ENCODE data around the gene RNF187.
"Not testable (repeated sequence)": the region's sequence is repeated elsewhere in the genome, so short reads cannot be mapped to it uniquely, and the experiment has no call there.

Gene RNF187

DNA sequence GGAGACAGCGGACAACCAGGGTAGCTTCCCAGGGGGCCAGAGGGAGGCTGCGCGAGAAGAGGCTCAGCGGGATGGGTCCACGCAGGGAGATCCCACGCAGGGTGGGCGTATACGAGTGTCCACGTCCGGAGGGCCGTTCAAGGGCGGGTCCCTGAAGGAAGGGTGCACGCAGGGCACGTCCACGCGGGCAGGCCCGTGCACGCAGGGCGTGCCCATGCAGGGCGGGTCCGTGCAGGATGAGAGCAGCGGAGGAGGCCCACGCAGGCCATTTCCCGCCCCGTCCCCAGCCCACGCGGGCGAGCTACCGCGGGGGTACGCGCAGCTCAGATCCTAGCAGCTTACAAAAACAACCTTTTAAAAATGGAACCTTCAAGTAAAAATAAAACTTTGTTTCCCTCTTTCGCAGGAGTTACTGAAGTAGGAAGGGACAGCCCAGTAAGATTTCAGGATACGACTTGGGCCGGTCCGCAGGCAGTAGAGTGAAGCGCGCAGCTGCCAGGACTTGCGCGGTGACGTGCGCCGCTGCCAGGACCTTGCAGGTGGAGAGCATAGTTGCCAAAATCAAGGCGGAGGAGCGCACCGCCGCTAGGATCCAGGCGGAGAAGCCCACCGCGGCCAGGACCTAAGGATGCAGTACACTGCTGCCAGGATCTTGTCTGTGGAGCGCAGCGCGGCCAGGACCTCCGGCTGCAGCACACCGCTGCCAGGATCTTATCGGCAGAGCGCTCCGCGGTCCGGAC lies 416 bp upstream of the RNF187 start:
- peak; percentile 72 to 73 for DNase-seq (ENCODE audit: low read depth in 2 of 2)

DNA sequence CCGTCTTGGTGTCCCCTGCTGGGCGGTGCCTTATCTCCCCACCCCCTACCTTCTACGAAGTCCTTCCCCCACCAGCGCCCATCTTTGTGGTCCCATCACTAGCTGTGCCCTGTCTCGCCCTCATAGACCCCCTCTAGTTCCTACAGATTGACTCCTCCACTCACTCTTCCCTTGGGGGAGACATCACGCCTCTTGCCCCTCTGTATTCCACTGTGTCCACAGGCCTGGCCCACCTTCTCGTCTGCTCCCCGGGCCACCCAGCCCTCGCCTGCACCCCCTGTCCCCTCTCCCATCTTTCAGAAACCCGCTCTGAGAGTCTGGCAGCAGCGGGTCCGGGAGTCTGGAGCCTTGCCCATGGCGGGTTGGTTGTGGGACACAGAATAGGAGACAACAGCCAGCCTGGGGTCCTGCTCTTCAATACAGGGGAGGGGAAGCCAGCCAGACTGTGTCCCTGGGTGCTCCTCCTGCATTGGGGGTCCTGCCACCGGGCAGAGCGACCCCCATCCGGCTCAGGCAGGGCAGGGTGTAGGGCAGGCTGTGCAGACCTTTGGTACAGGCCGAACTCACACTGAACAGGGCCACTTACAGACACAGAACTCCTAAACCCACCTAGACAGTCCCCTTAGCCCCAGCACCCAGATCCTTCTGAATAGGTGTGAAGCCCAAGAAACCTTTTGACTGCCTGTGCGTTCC lies 1.1 kb downstream of the RNF187 start:
- no peak for DNase-seq (ENCODE audit: low read depth in 2 of 2)

DNA sequence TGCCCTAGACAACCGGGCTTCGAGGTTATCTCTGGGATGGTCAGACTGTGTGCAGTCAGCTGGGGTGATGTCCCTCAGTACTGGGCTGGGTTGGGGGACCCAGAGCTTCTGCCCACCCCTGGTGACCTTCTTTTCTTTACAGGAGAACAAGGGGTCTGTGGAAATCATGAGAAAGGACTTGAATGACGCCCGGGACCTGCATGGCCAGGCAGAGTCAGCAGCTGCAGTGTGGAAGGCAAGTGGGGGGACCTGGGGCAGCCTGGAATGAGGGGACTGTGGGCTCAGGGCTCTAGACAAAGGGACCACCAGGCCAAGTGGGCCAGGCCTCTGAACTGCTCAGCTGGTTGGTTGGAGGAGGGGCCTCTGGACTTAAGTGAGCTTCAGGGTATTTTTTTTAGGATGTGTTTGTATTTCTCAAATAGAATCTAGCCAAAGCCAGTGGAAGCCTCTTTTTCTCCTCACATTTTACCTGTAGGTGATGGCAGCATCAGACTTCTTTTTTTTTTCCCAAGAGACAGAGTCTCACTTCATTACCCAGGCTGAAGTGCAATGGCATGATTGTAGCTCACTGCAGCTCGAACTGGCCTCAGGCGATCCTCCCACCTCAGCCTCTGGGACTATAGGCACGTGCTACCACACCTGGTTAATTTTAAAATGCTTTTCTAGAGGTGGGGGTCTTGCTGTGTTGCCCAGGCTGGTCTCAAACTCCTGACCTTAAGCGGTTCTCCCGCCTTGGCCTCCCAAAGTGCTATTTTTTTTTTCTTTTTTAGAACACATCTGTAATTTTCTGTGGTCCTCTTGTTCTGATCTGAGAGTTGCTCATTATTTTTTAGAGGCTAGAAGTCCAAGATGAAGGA lies 1.9 kb downstream of the RNF187 start:
- no peak for DNase-seq (ENCODE audit: low read depth in 2 of 2)

DNA sequence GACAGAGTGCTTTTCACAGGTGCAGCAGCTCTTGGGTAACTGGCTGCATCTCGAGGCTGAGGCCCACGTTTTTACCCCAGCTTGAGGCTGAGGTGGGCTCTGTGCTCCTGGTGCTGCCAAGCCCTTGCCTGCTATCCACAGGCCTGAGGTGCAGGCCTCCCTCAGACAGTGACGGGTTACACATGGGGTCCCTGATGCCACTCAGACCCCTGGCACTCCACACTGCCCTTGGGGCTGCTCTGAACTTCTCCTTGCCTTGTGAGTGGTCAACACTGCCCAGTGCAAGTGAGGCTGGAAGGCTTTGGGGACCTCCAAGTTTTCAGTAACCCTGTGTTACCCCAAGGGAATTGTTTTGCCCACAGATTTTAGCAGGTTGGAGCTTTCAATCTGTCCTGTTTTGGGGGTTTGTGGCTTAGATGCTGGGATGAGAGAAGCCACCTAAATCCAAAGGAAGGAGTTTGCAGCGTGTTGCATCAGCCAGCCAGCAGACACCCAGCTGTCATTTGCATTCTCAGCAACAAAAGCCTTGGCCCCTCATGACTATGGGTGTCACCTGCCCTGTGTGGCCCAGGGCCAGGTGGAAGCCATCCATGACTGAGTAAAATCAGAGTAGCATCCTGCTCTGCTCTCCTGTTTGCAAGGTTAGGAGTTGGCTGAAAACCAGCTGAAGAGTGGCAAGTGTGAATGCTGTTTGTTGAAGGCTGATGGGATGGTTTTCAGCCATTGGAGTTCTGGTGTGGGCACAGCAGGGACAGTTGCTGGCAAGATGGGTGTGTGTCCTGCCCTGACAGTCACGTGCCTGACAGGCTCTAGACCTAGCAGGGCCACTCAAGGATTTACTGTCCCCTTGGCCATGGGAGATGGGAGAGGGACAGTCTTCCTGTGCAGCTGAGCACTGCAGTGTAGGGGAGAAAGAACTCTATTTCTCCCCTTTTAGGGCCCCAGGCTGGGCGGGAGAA lies 3.2 kb downstream of the RNF187 start:
- DNase-seq (ENCODE audit: low read depth in 2 of 2): peak in 1 of 2 experiments; percentile 40

DNA sequence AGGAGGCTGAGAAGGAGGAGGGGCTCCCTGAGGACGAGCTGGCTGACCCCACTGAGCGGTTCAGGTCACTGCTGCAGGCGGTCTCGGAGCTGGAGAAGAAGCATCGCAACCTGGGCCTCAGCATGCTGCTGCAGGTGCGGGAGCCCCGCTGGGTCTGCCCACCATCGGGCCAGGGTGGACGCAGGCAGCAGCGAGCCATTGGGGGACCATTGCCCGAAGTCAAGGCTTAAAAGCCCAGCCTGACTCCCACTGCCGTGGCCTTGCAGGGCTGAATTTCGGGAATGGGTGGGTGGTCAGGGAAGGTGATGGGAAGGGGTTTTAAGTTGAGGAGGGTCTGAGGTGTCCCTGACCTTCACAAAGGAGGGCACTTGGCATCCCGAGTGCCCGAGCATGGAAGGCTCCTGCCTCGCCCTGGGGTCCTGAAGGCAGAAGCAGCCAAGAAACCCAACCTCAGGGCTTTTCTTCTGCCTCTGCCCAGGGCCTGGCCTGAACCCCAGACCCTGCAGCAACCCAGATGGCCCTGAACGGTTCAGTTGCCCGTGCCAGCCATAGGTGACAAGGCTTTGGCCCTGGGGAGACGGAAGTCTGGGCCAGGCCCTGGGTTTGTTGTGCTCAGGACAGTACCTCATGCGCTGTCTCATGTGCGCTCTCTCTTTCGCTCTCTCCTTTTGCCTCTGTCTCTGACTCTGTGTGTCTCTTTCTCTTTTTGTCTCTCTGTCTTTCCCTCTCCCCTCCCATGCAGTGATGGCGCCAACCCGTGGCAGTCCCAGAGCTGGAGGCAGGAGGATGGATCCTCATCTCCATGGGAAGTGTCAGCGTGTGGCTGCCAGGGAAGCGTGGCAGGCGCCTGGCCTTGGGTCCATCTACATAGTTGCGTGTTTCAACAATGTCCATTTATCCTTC lies 6.2 kb downstream of the RNF187 start:
- no peak for DNase-seq (ENCODE audit: low read depth in 2 of 2)

DNA sequence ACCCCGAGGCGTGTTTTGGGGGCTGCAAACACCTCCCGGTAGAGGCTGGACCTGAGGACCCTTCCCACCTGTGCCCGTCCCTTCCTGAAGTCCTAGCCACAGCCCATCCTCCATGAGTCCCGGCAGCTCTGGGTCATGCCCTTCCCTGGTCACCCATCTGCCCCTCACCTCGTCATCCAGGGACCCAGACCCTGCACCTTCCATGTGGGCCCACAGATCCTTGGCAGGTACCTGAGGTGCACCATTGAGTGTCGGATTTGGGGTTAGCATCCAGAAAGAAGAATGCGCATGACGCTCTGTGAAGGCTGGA lies 6.8 kb downstream of the RNF187 start:
- no peak for DNase-seq (ENCODE audit: low read depth in 2 of 2)

DNA sequence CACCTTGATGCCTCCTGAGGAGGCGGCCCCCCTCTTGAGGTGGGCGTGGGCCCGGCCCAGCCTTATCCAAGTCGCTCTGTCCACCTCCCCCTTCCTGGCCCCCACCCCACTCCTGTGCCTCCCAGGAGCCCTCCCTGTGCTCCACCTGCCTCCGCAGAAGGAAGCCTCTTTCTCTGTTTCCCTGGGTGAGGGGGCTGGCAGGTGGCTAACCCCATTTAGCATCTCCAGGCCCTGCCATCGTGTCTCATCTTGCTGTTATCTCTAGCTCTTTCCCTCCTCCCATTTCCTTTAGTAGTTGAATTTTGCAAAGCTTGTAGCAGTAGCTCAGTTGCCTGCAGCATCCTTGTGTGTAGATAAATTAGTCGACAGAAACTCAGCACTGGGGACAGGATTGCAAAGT lies 7.2 kb downstream of the RNF187 start:
- no peak for DNase-seq (ENCODE audit: low read depth in 2 of 2)

DNA sequence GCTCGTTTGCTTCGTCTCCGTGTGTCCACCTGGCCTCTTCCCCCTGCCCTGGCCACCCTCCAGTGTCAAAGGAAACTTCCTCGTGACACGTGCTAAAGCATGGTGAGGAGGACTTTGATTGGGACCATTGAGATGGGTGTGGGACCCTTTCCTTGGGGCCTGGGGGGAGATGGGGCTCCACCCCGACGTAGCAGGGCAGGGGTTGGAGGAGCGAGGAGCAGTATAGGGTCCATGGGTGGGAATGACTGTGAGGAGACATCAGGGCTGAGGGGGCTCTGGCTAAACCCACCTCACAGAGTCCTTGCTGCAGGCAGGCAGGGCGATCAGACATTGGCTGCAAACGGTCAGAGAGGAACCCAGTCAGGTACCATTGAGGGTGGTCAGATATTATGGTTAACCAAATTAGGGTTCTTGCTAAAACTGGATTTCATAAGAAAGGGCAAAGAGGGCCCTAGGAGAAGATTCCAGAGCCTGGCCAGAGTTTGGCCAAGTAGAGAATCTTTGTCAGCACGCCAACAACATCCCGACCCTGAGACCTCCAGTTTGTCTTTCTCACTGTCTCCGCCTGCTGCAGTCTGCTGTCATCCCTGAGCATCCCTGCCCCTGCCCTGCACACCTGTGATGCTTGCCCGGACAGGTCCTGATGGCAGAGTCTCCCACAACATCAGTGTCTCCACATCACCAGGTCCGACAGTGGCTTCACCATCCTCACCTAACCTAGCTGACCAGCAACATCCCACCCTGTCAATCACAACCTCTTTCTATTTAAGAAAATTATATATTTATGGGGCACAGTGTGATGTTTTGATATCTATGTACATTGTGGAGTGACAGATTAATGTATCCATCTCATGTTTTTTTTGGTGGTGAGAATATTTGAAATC lies 8.0 kb downstream of the RNF187 start:
- no peak for DNase-seq (ENCODE audit: low read depth in 2 of 2)

DNA sequence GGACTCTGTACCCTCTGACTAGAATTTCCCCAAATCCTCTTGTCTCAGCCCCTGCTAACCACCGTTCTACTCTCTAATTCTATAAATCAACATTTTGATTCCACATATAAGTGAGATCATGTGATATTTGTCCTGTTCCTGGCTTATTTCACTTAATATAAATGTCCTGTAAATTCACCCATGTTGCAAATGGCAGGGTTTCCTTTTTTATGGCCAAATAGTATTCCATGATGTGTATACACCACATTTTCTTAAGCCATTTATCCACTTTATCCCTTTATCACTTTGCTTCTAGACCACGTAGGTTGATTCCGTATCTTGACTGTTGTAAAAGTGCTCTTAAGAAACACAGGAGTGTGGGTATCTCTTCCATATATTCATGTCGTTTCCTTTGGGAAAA lies 8.9 kb downstream of the RNF187 start:
- DNase-seq (ENCODE audit: low read depth in 2 of 2): no peak

DNA sequence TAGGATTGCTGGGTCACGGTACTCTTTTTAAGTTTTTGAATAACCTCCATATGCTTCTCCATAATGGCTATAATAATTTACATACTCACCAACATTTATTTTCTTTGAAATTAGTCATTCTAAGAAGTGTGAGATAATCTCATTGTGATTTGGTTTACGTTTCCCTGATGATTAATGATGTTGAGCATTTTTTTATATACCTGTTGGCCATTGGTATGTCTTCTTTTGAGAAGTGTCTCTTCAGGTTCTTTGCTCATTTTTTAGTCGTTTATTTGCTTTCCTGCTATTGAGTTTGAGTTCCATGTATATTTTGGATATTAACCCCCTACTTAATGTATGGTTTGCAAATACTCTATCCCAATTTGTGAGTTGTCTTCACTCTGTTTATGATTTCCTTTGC lies 9.3 kb downstream of the RNF187 start:
- DNase-seq (ENCODE audit: low read depth in 2 of 2): no peak

DNA sequence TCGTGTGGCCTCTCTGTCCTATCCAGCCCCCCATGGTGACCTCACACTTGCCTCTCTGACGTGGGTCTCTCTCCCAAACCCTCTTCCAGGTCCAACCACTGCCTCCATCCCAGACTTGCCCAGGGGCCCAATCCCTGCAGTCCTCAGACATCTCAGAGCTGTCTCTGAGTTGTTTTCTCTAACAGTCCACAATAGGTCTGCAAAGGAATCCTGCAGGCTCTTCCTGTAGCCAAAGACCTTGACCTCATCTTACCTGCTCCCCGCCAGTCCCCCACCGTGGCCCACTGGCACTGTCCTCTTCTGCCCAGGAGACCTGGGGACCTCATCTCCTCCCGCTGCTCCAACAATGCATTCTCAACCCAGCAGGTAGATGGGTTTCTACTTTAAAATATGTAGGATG lies 10.0 kb downstream of the RNF187 start:
- no peak for DNase-seq (ENCODE audit: low read depth in 2 of 2)

DNA sequence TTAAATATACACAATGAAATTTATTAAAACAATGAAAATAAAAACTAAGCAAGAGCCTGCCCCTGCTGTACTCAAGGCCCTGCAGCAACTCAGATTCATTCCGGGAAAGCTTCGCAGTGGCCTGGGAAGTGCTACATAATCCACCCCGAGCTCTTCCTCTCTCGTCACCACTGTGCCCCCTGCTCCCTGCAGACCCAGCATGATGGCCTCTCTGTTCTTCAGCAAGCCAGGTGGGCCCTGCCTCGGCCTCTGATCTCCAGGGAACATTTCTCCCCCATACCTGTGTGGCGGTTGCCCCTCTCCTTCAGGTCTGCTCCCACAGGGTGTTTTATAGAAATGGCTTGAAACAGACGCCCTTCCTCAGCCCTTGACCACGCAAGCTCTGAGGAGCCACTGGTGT lies 10.6 kb downstream of the RNF187 start:
- DNase-seq (ENCODE audit: low read depth in 2 of 2): no peak

DNA sequence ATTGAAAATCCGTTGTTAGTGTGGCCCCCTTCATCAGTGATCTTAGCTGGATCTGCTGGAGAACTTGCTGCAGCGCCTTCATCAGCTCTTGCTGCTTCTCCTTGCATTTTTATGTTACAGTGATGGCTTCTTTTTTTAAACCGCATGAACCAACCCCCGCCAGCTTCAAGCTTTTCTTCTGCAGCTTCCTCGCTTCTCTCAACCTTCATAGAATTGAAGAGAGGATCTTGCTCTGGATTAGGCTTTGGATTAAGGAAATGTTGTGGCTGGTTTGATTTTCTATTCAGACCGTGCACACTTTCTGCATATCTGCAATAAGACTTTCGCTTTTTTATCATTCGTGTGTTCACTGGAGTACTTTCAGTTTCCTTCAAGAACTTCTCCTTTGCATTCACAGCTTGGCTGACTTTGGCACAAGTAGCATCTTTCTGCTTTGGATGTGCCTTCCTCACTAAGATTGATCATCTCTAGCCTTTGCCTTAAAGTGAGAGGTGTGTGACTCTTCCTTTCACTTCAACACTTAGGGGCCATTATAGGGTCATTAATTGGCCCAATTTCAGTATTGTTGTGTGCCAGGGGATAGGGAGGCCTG lies 13.1 kb downstream of the RNF187 start:
- DNase-seq (ENCODE audit: low read depth in 2 of 2): no peak

DNA sequence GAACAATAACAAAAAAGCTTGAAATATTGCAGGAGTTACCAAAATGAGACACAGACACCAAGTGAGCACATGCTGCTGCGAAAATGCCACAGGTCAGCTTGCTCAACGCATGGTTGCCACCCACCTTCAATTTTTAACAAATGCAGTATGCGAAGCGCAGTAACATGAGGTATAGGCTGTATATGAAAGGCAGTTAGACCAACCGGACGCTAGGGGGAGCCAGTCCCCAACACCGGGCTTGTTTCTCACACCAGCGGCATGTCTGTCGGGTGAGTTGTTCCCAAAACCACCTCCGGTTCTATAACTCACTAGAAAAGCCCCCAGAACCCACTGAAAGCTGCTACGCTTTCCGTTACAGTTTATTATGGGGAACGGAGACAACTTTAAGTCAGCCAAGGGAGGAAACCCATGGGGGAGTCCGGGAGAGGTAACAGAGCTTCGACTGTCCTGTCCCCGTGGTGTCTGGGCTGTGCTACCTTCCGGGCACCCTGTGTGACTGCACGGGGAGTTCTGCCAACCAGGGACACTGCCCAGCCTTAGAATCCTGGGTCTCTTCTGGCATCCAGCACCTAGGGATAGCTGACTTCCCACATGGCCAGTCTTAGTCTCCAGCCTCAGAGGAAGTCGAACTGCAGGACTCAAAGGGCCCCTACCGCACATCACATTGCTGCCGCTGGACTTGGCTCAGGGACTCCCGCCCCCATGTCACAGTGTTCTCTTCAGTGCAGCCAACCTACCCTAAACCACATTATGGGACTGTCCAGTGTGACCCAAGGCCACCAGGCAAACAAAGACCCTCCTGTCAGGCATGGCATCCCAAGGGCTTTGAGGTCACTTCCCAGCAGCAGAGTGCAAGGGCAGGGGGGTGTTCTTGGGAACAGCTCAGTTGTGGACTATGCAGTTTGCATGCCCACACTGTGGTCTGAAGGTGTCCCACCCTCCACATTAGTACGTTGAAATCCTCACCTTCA lies 14.0 kb downstream of the RNF187 start:
- peak; percentile 59 to 62 for DNase-seq (ENCODE audit: low read depth in 2 of 2)

DNA sequence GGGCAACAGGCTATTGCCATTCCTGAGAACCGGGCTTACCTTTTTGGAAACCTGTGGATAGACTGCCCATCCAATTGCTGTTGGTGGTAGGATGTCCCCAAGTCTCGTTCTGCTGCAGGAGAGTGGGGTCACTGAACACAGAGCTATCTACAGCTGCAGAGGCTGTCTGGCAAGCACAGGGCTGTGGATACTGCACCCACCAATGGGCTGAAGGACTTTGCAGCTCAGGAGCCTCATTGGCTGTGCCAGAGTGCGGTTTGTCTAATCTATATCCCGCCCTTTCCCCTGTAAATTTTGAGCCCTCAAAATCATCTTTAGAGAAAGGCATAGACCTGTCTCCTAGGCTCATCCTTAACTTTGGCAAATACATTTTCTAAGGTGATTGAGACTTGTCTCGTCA lies 15.3 kb downstream of the RNF187 start:
- DNase-seq (ENCODE audit: low read depth in 2 of 2): no peak

DNA sequence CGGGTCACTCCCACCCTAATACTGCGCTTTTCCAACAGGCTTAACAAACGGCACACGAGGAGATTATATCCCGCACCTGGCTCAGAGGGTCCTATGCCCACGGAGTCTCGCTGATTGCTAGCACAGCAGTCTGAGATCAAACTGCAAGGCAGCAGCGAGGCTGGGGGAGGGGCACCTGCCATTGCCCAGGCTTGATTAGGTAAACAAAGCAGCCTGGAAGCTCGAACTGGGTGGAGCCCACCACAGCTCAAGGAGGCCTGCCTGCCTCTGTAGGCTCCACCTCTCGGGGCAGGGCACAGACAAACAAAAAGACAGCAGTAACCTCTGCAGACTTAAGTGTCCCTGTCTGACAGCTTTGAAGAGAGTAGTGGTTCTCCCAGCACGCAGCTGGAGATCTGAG lies 18.8 kb downstream of the RNF187 start:
- not testable (repeated sequence) for DNase-seq (ENCODE audit: low read depth in 2 of 2)

DNA sequence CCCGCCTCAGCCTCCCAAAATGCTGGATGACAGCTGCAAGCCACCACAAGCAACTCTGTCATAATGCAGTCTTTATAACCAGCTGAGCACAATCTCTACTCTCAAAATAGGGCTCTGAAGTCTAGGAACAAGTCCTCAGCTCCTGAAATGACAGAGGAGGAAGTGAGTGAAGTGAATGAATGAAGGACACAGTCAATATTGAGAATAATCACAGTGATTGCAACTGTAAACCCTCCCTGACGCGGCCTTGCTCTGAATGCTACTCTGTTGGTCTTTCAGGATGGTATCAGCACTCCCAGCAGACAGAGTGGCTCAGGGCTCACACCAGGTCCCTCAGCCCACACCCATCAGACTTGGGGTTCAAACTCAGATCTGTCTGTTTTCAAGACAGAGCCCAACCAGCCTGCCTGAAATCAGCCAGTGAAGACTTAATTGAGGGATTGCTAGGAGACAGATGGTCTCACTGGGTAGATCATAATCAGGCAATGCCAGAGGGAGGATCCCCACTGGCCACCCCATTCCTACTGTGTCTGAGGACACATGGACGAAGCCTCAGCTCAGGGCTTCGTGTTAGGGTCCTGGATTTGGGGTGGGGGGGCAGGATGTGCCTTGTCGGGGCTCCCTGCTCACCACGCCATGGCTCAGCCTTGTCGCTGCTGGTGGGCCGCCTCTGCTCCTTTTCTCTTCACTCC lies 20.9 kb downstream of the RNF187 start:
- no peak for DNase-seq (ENCODE audit: low read depth in 2 of 2)
